Karpas-422 (cell line): ENCODE measurements around the gene PNMA8C. TPM values are rescaled to one million over a fixed set of nuclear protein-coding genes. Genes with fewer than 3 reads are reported as not detected.

ENCODE experiments used
- DNase-seq: peaks from one replicate; pipeline ENCODE4 v3.0.0-alpha.2; 2015
- H2AFZ ChIP-seq: fragments of 200-600 bp; sonication (generic); 2 replicates; pipeline ENCODE4 v1.6.1; 2014; ENCODE audit warnings: antibody characterized with exemption, low read length, mixed read lengths
- H3K27ac ChIP-seq: fragments of 200-600 bp; sonication (generic); 2 replicates; pipeline ENCODE4 v1.5.1; 2014; ENCODE audit warnings: mild to moderate bottlenecking, low read length, moderate library complexity
- H3K27me3 ChIP-seq: fragments of 200-600 bp; sonication (generic); 2 replicates; pipeline ENCODE4 v1.6.1; 2014; ENCODE audit warnings: low read length, mixed read lengths
- H3K36me3 ChIP-seq: fragments of 200-600 bp; sonication (generic); 2 replicates; pipeline ENCODE4 v1.6.1; 2014; ENCODE audit warnings: low read length, mixed read lengths; ENCODE audit not compliant: insufficient read depth
- H3K4me1 ChIP-seq: fragments of 200-600 bp; sonication (generic); 2 replicates; pipeline ENCODE4 v1.6.1; 2014; ENCODE audit warnings: mild to moderate bottlenecking, low read length, mixed read lengths
- H3K4me2 ChIP-seq: fragments of 200-600 bp; sonication (generic); 2 replicates; pipeline ENCODE4 v1.6.1; 2014; ENCODE audit warnings: low read length, low read depth, mild to moderate bottlenecking; ENCODE audit not compliant: poor library complexity, severe bottlenecking
- H3K4me3 ChIP-seq: fragments of 200-600 bp; sonication (generic); 2 replicates; pipeline ENCODE4 v1.5.1; 2014; ENCODE audit warnings: mild to moderate bottlenecking, antibody characterized with exemption, low read length, mixed read lengths
- H3K79me2 ChIP-seq: fragments of 200-600 bp; sonication (generic); 2 replicates; pipeline ENCODE4 v1.6.1; 2014; ENCODE audit warnings: mild to moderate bottlenecking, low read length, mixed read lengths
- H3K9ac ChIP-seq: fragments of 200-600 bp; sonication (generic); 2 replicates; pipeline ENCODE4 v1.6.0; 2014; ENCODE audit warnings: low read length
- H3K9me2 ChIP-seq: fragments of 200-600 bp; sonication (generic), shearing (Covaris generic); replicated peaks from 2 replicates; pipeline ENCODE4 v1.6.0; 2014; ENCODE audit warnings: mild to moderate bottlenecking, low read length, moderate library complexity; ENCODE audit not compliant: insufficient read depth
- H3K9me3 ChIP-seq: fragments of 300-700, 200-600 bp; sonication (generic); 2 replicates; pipeline ENCODE4 v1.6.1; 2014; ENCODE audit warnings: low read length, mixed read lengths
- H4K20me1 ChIP-seq: fragments of 200-600 bp; sonication (generic); 2 replicates; pipeline ENCODE4 v1.6.1; 2014; ENCODE audit warnings: mild to moderate bottlenecking, antibody characterized with exemption, low read length, low read depth; ENCODE audit not compliant: insufficient read depth
- total RNA-seq: library from RNA; depleted of rRNA; stranded (reverse); fragments of >200 nt; shearing (Covaris generic); gene quantifications from 2 replicates; pipeline ENCODE4 v1.2.3, GENCODE V29; 2014; ENCODE audit warnings: low replicate concordance; rRNA removed

Gene PNMA8C
- not detected in 2 replicates for total RNA-seq

- no peak within 1 kb of the TSS for H3K9ac ChIP-seq
- H3K36me3 ChIP-seq, result no peaks in the 10 kb centered on the region
- no peaks in the 10 kb centered on the region for H3K9me3 ChIP-seq
- no peaks in the 10 kb centered on the region for H4K20me1 ChIP-seq
- no peak for DNase-seq
- no peak within 1 kb of the TSS for H2AFZ ChIP-seq
- no peaks in the 10 kb centered on the region for H3K79me2 ChIP-seq
- H3K27ac ChIP-seq, result no peak within 1 kb of the TSS
- no peaks in the 10 kb centered on the region for H3K9me2 ChIP-seq
- no peak within 1 kb of the TSS for H3K4me2 ChIP-seq
- no peak within 1 kb of the TSS for H3K4me3 ChIP-seq
- peaks cover 3% of the 10 kb centered on the region; the same call in 1 of the 2 replicates for H3K4me1 ChIP-seq
- no peaks in the 10 kb centered on the region for H3K27me3 ChIP-seq
Observed at GRCh38 chr19:46428239-46429135, at the start of gene PNMA8C. PNMA8C (minus strand) TSS chr19:46428936; CDS start chr19:46428359, 577 bp downstream.

GRCh38 chr19:46475986-46476385 lies 47.2 kb upstream of the PNMA8C start:
- H3K9me3 ChIP-seq, result no peaks in the 10 kb centered on the region
- no peak for DNase-seq
- H3K79me2 ChIP-seq, result no peaks in the 10 kb centered on the region
- H3K4me2 ChIP-seq, result no peak overlapping the region
- H3K36me3 ChIP-seq, result no peaks in the 10 kb centered on the region
- no peak overlapping the region for H3K27ac ChIP-seq
- H4K20me1 ChIP-seq, result no peaks in the 10 kb centered on the region
- 0 out of 2 replicates have a peak, but pooled peaks cover 4% of the 10 kb centered on the region for H3K4me1 ChIP-seq
- no peak overlapping the region for H2AFZ ChIP-seq
- no peaks in the 10 kb centered on the region for H3K27me3 ChIP-seq
- no peak overlapping the region for H3K4me3 ChIP-seq
- no peak overlapping the region for H3K9ac ChIP-seq
- H3K9me2 ChIP-seq, result no peaks in the 10 kb centered on the region

GRCh38 chr19:46474211-46474610 lies 45.5 kb upstream of the PNMA8C start:
- H3K4me3 ChIP-seq, result no peak overlapping the region
- H3K36me3 ChIP-seq, result no peaks in the 10 kb centered on the region
- H4K20me1 ChIP-seq, result no peaks in the 10 kb centered on the region
- H3K27me3 ChIP-seq, result no peaks in the 10 kb centered on the region
- DNase-seq, result peak; percentile 32
- H3K4me2 ChIP-seq, result no peak overlapping the region
- H2AFZ ChIP-seq, result no peak overlapping the region
- no peaks in the 10 kb centered on the region for H3K79me2 ChIP-seq
- H3K4me1 ChIP-seq, result 0 out of 2 replicates have a peak, but pooled peaks cover 4% of the 10 kb centered on the region
- no peak overlapping the region for H3K27ac ChIP-seq
- no peak overlapping the region for H3K9ac ChIP-seq
- H3K9me3 ChIP-seq, result no peaks in the 10 kb centered on the region
- H3K9me2 ChIP-seq, result no peaks in the 10 kb centered on the region

- Histone ChIP-seq H3K9ac (no peak overlapping the region), H4K20me1 (no peaks in the 10 kb centered on the region), H2AFZ (no peak overlapping the region), H3K27me3 (no peaks in the 10 kb centered on the region), H3K9me3 (no peaks in the 10 kb centered on the region), H3K27ac (no peak overlapping the region), H3K9me2 (no peaks in the 10 kb centered on the region), H3K79me2 (no peaks in the 10 kb centered on the region), H3K36me3 (no peaks in the 10 kb centered on the region), H3K4me3 (no peak overlapping the region), H3K4me2 (no peak overlapping the region), H3K4me1 (no peaks in the 10 kb centered on the region)
- peak; percentile 41 for DNase-seq
Observed at GRCh38 chr19:46472592-46472991, 43.9 kb upstream of the PNMA8C start.

GRCh38 chr19:46471811-46472543 lies 43.2 kb upstream of the PNMA8C start:
- no peak overlapping the region for H3K9ac ChIP-seq
- H3K4me2 ChIP-seq, result no peak overlapping the region
- no peaks in the 10 kb centered on the region for H3K27me3 ChIP-seq

GRCh38 chr19:46471116-46471733 lies 42.5 kb upstream of the PNMA8C start, which contains the start of gene PNMA8A:
PNMA8A (minus strand) TSS chr19:46471563; CDS start chr19:46471035, 528 bp downstream.
- Histone ChIP-seq H3K9ac (no peak within 1 kb of the TSS), H3K4me3 (no peak within 1 kb of the TSS), H3K4me1 (peaks cover 9% of the 10 kb centered on the region), H3K9me3 (no peaks in the 10 kb centered on the region), H2AFZ (no peak within 1 kb of the TSS), H3K36me3 (no peaks in the 10 kb centered on the region), H3K9me2 (no peaks in the 10 kb centered on the region), H4K20me1 (no peaks in the 10 kb centered on the region), H3K79me2 (no peaks in the 10 kb centered on the region), H3K27ac (no peak within 1 kb of the TSS), H3K4me2 (no peak within 1 kb of the TSS), H3K27me3 (no peaks in the 10 kb centered on the region)
- DNase-seq, result peak; percentile 14

More at GRCh38 chr19:46471811-46472543, 43.2 kb upstream of the PNMA8C start:
- H3K79me2 ChIP-seq, result no peaks in the 10 kb centered on the region
- no peaks in the 10 kb centered on the region for H3K36me3 ChIP-seq
- H3K9me3 ChIP-seq, result no peaks in the 10 kb centered on the region
- H3K4me1 ChIP-seq, result peaks cover 1% of the 10 kb centered on the region
- no peaks in the 10 kb centered on the region for H4K20me1 ChIP-seq
- H2AFZ ChIP-seq, result no peak overlapping the region
- no peaks in the 10 kb centered on the region for H3K9me2 ChIP-seq
- H3K27ac ChIP-seq, result no peak overlapping the region
- H3K4me3 ChIP-seq, result no peak overlapping the region
- peak; percentile 27 for DNase-seq

GRCh38 chr19:46470376-46470775 lies 41.6 kb upstream of the PNMA8C start:
- H3K27me3 ChIP-seq, result no peaks in the 10 kb centered on the region
- H2AFZ ChIP-seq, result no peak overlapping the region
- no peak overlapping the region for H3K4me2 ChIP-seq
- H3K36me3 ChIP-seq, result no peaks in the 10 kb centered on the region
- H3K9ac ChIP-seq, result no peak overlapping the region
- peaks cover 10% of the 10 kb centered on the region for H3K4me1 ChIP-seq
- H3K9me2 ChIP-seq, result no peaks in the 10 kb centered on the region
- no peak for DNase-seq
- H4K20me1 ChIP-seq, result no peaks in the 10 kb centered on the region
- H3K27ac ChIP-seq, result no peak overlapping the region
- no peak overlapping the region for H3K4me3 ChIP-seq
- no peaks in the 10 kb centered on the region for H3K9me3 ChIP-seq
- H3K79me2 ChIP-seq, result no peaks in the 10 kb centered on the region
